Naive B cell (primary cell): Measurements from ENCODE around the gene GLP1R. TPM values are rescaled to one million over a fixed set of nuclear protein-coding genes. Genes with fewer than 3 reads are reported as not detected.

ENCODE experiments used
- ATAC-seq, 2 donors: fragments of 150-1000 bp; cut with Tn5 transposase; 2 replicates each; pipeline ENCODE4 v1.10.0; 2021; ENCODE audit warnings: low read depth in 2 of 2, mild to moderate bottlenecking in 2 of 2, moderate library complexity in 2 of 2
- DNase-seq: peaks from one replicate; pipeline ENCODE4 v3.0.0; 2022
- H3K27ac Mint-ChIP-seq, 6 donors: one replicate each; pipeline ENCODE4 v1.8.0; 2020 to 2022; ENCODE audit warnings: mild to moderate bottlenecking in 6 of 6, mixed read lengths in 6 of 6, moderate library complexity in 5 of 6, inconsistent platforms in 2 of 6
- H3K27me3 Mint-ChIP-seq, 3 donors: one replicate each; pipeline ENCODE4 v1.8.0; 2021 to 2022; ENCODE audit warnings: mixed read lengths in 3 of 3, mild to moderate bottlenecking in 1 of 3
- H3K36me3 Mint-ChIP-seq, 2 donors: one replicate each; pipeline ENCODE4 v1.8.0; 2020 to 2022; ENCODE audit warnings: mixed read lengths in 2 of 2, inconsistent platforms in 1 of 2, mild to moderate bottlenecking in 1 of 2
- H3K4me1 Mint-ChIP-seq, 3 donors: one replicate each; pipeline ENCODE4 v1.8.0; 2020 to 2022; ENCODE audit warnings: mixed read lengths in 3 of 3, inconsistent platforms in 1 of 3, mild to moderate bottlenecking in 1 of 3, moderate library complexity in 1 of 3
- H3K4me3 Mint-ChIP-seq, 8 donors: one replicate each; pipeline ENCODE4 v1.8.0; 2020 to 2022; ENCODE audit warnings: mild to moderate bottlenecking in 8 of 8, mixed read lengths in 8 of 8, moderate library complexity in 8 of 8, inconsistent platforms in 2 of 8
- H3K9me3 Mint-ChIP-seq, 7 donors: one replicate each; pipeline ENCODE4 v1.8.0; 2020 to 2022; ENCODE audit warnings: mixed read lengths in 7 of 7, mild to moderate bottlenecking in 5 of 7, inconsistent platforms in 2 of 7, moderate library complexity in 1 of 7
- polyA plus RNA-seq, 6 donors: library from polyadenylated mRNA; unstranded; fragments of 300-500 nt; fragmentation: Illumina TruSeq; gene quantifications; one replicate each; pipeline ENCODE4 v1.2.3, GENCODE V29; 2021; ENCODE audit warnings: low read depth in 6 of 6

GLP1R gene
- polyA plus RNA-seq, 6 donors from 2014 or later = not detected

- no peaks in the 10 kb centered on the region for H3K36me3 Mint-ChIP-seq
- no peaks in the 10 kb centered on the region for H3K4me1 Mint-ChIP-seq
- DNase-seq (no peak), ATAC-seq (no peak)
- peak overlapping the region in 1 of 6 donors; percentile 56 for H3K27ac Mint-ChIP-seq
- no peaks in the 10 kb centered on the region for H3K9me3 Mint-ChIP-seq
- no peak overlapping the region for H3K4me3 Mint-ChIP-seq
- peaks cover 1 to 34% (median 18%) of the 10 kb centered on the region in 3 donors for H3K27me3 Mint-ChIP-seq
Observed at GRCh38 chr6:39076623-39077535, 28.3 kb downstream of the GLP1R start.

GRCh38 chr6:39077882-39078594 lies 29.5 kb downstream of the GLP1R start:
- H3K27ac Mint-ChIP-seq = no peak overlapping the region
- no peaks in the 10 kb centered on the region for H3K36me3 Mint-ChIP-seq
- no peak for ATAC-seq
- H3K9me3 Mint-ChIP-seq = no peaks in the 10 kb centered on the region
- no peaks in the 10 kb centered on the region for H3K4me1 Mint-ChIP-seq
- H3K27me3 Mint-ChIP-seq = peaks cover 5 to 46% (median 19%) of the 10 kb centered on the region in 3 donors
- DNase-seq = no peak
- no peak overlapping the region for H3K4me3 Mint-ChIP-seq

GRCh38 chr6:39078695-39079094 lies 30.1 kb downstream of the GLP1R start:
- Mint-ChIP-seq H3K4me3 (no peak overlapping the region), H3K9me3 (no peaks in the 10 kb centered on the region), H3K4me1 (no peaks in the 10 kb centered on the region), H3K27ac (no peak overlapping the region), H3K27me3 (peaks cover 6 to 49% (median 24%) of the 10 kb centered on the region in 3 donors), H3K36me3 (no peaks in the 10 kb centered on the region)
- ATAC-seq (no peak), DNase-seq (no peak)

DNA sequence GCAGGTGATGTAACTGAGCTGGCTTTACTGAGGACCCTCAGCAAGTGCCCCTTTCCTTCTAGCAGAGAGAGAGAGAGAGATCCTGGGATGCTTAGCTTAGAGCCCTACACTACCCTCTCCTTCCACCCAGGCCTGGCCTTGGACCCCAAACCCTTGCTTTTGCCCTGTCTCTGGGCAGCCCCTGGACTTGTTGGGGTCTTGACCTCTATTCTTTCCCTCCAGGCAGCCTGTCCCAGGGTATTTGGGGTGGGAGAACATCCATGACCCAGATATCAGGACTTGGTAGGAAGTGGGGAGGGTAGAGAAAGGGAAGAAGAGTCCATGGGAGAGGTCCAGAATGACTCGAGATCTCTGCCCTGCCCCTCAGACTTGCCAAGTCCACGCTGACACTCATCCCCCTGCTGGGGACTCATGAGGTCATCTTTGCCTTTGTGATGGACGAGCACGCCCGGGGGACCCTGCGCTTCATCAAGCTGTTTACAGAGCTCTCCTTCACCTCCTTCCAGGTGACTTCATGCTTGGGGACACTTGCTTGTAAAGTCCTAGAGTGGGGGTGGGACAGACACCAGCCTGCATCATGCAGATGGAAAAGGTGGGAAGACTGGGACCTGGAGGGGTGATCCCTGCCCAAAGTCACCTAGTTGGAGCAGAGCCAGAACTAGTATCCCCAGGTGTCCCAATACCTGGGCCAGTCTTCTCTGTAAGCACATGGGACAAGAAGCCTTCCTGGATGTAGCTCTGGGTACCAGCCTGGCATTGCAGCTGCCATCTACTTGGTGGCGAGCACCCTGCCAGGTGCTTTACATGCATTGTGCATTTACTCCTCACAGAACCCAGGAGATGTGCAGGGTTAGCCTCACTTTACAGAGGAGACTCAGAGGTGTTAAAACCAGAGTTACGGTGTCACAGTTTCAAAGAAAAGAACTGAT lies 30.9 kb downstream of the GLP1R start:
- H3K9me3 Mint-ChIP-seq = no peaks in the 10 kb centered on the region
- ATAC-seq = no peak
- no peaks in the 10 kb centered on the region for H3K4me1 Mint-ChIP-seq
- no peaks in the 10 kb centered on the region for H3K36me3 Mint-ChIP-seq
- no peak overlapping the region for H3K4me3 Mint-ChIP-seq
- H3K27me3 Mint-ChIP-seq = peaks cover 10 to 50% (median 30%) of the 10 kb centered on the region in 3 donors
- DNase-seq = no peak
- H3K27ac Mint-ChIP-seq = no peak overlapping the region

DNA sequence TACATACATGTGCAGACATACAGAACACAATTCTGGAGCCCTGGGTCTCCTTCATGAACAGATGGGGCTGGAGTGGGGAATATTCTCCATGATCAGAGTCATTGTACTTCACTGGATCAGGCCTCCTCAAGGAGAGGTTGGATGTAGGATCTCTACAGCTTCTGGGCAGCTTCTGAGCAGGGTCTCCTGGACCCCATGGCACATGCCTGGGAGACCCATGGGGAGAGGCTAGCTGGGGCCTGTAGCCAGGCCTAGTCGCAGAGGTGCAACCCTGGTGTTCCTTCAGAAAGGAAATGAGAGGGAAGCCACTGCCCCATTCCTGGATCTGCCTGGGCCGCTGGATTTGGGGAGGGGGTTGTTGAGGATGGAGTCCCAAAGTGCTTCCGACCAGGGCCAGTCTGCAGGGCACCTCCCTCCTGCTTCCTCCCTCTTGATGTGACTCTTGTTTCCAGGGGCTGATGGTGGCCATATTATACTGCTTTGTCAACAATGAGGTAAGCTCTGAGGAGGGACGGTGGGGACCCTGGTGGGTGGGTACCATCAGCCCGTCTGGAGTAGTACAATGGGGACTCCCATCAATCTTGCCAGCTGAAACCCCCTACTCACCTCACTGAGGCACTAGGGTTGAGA lies 31.8 kb downstream of the GLP1R start:
- DNase-seq (no peak), ATAC-seq (no peak)
- peaks cover 10 to 50% (median 32%) of the 10 kb centered on the region in 3 donors for H3K27me3 Mint-ChIP-seq
- no peaks in the 10 kb centered on the region for H3K4me1 Mint-ChIP-seq
- no peaks in the 10 kb centered on the region for H3K9me3 Mint-ChIP-seq
- no peak overlapping the region for H3K4me3 Mint-ChIP-seq
- no peaks in the 10 kb centered on the region for H3K36me3 Mint-ChIP-seq
- H3K27ac Mint-ChIP-seq = no peak overlapping the region

DNA sequence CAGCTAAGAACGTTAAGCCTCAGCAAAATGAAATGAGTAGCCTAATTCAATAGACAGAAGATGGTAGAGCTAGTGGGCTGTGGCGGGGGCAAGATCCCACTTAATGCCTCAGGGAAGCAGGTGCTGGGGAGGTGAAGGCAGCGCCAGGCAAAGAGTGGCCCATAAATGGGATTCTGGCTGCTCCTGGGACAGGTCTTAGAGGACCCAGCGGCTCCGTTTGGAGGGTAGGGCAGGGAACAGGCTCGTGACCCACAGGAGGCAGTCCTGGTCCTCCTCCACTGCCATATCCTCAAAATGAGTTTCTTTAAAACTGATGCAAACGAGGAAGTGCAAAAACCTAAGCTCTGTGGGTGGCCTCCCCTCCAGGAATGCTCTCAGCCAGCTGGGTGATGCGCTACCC lies 33.7 kb downstream of the GLP1R start:
- H3K27ac Mint-ChIP-seq = no peak overlapping the region
- no peak for ATAC-seq
- no peak for DNase-seq

GRCh38 chr6:39083231-39083634 lies 34.7 kb downstream of the GLP1R start:
- DNase-seq = no peak
- peak overlapping the region in 1 of 6 donors; percentile 60 for H3K27ac Mint-ChIP-seq
- no peaks in the 10 kb centered on the region for H3K4me1 Mint-ChIP-seq
- H3K9me3 Mint-ChIP-seq = no peaks in the 10 kb centered on the region
- H3K36me3 Mint-ChIP-seq = no peaks in the 10 kb centered on the region
- peaks cover 23 to 72% (median 55%) of the 10 kb centered on the region in 3 donors for H3K27me3 Mint-ChIP-seq
- H3K4me3 Mint-ChIP-seq = no peak overlapping the region
- ATAC-seq = no peak

More for the DNA sequence above, 33.7 kb downstream of the GLP1R start:
- Mint-ChIP-seq H3K4me3 (no peak overlapping the region), H3K4me1 (no peaks in the 10 kb centered on the region), H3K36me3 (no peaks in the 10 kb centered on the region), H3K27me3 (peaks cover 17 to 69% (median 47%) of the 10 kb centered on the region in 3 donors), H3K9me3 (no peaks in the 10 kb centered on the region)

DNA sequence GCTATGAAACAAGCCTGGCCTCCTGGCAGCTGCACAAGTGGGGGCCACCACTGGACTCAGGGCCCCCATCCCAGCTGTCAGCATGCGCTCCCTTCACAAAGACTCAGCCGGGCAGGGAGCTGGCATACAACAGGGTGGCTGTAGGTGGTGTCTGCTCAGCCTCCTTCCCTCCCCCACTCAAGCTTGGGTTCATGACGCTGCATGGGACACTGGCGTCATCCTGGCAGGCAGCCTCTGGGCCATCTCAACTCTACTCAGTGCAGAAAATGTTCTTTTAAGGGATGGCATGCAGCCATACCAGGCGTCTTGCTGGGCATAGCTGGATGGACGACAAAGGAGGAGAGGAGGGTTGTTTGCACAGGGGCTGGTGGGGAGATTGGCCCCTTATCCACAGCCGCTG lies 35.9 kb downstream of the GLP1R start:
- Mint-ChIP-seq H3K4me3 (no peak overlapping the region), H3K9me3 (no peaks in the 10 kb centered on the region), H3K27me3 (peaks cover 35 to 76% (median 66%) of the 10 kb centered on the region in 3 donors), H3K4me1 (no peaks in the 10 kb centered on the region), H3K36me3 (no peaks in the 10 kb centered on the region), H3K27ac (no peak overlapping the region)
- no peak for ATAC-seq
- DNase-seq = no peak

DNA sequence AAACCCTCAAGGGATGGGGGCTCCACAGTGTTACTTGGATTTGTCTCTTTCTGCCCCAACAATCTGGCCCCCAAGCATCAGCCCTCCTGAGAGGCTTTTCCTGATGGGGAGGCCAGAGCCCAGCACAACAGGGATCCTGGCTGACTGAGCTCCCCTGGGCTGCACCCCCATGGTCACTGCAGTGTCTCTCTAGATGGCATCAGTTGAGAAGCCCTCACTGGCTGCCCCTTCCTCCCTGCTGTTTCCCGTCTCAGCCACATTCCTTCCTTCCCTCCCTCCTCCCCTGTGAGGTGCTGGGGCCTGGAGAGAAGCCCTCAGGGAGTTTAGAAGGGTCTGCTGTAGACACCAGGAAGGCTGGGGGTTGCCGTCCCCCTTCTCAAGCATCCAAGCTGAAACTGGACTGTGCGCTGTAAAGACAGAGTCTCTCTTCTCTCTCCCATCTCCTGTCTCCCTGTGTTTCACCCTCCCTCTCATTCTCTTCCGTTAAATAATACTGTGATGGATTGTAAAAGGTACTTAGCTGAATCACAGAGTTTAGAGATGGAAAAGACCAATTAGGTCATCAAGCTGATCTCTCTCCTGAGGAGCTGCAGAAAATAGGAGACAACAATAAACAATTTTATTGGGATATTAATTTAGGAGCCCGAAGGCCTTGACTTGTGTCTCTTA lies 36.7 kb downstream of the GLP1R start:
- H3K36me3 Mint-ChIP-seq = no peaks in the 10 kb centered on the region
- ATAC-seq (no peak), DNase-seq (no peak)
- H3K27me3 Mint-ChIP-seq = peaks cover 42 to 84% (median 74%) of the 10 kb centered on the region in 3 donors
- H3K27ac Mint-ChIP-seq = no peak overlapping the region
- peaks cover 0 to 6% (median 0%) of the 10 kb centered on the region in 3 donors for H3K4me1 Mint-ChIP-seq
- no peaks in the 10 kb centered on the region for H3K9me3 Mint-ChIP-seq
- no peak overlapping the region for H3K4me3 Mint-ChIP-seq

DNA sequence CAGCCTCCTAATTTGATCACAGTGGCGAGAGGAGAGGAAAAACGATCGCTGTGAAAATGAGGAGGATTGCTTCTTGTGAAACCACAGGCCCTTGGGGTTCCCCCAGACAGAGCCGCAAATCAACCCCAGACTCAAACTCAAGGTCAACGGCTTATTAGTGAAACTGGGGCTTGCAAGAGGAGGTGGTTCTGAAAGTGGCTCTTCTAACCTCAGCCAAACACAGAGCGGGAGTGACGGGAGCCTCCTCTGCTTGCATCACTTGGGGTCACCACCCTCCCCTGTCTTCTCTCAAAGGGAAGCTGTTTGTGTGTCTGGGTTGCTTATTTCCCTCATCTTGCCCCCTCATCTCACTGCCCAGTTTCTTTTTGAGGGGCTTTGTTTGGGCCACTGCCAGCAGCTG lies 37.7 kb downstream of the GLP1R start:
- ATAC-seq (no peak), DNase-seq (no peak)
- Mint-ChIP-seq H3K27ac (no peak overlapping the region), H3K4me3 (no peak overlapping the region), H3K36me3 (no peaks in the 10 kb centered on the region), H3K27me3 (peaks cover 51 to 94% (median 84%) of the 10 kb centered on the region in 3 donors), H3K9me3 (no peaks in the 10 kb centered on the region), H3K4me1 (peaks cover 0 to 8% (median 0%) of the 10 kb centered on the region in 3 donors)

- Mint-ChIP-seq H3K4me1 (peaks cover 0 to 8% (median 0%) of the 10 kb centered on the region in 3 donors), H3K27me3 (peaks cover 55 to 98% (median 88%) of the 10 kb centered on the region in 3 donors), H3K27ac (no peak overlapping the region), H3K9me3 (no peaks in the 10 kb centered on the region), H3K4me3 (no peak overlapping the region), H3K36me3 (no peaks in the 10 kb centered on the region)
- DNase-seq = no peak
- ATAC-seq = no peak
Observed at GRCh38 chr6:39086711-39087110, 38.1 kb downstream of the GLP1R start.

- no peaks in the 10 kb centered on the region for H3K9me3 Mint-ChIP-seq
- DNase-seq (no peak), ATAC-seq (no peak)
- peaks cover 55 to 99% (median 89%) of the 10 kb centered on the region in 3 donors for H3K27me3 Mint-ChIP-seq
- no peak overlapping the region for H3K27ac Mint-ChIP-seq
- no peaks in the 10 kb centered on the region for H3K36me3 Mint-ChIP-seq
- H3K4me1 Mint-ChIP-seq = peaks cover 0 to 8% (median 0%) of the 10 kb centered on the region in 3 donors
- no peak overlapping the region for H3K4me3 Mint-ChIP-seq
Observed at GRCh38 chr6:39087197-39087596, 38.6 kb downstream of the GLP1R start.
